NCI-H510A treated with DMSO at 0.1 percent for 48 hours (cell line): ENCODE measurements around the gene AP3M1.

Experiments
- DNase-seq: peaks from one replicate; lab custom pipeline; 2025; lab: John Stamatoyannopoulos, UW

Gene AP3M1

DNA sequence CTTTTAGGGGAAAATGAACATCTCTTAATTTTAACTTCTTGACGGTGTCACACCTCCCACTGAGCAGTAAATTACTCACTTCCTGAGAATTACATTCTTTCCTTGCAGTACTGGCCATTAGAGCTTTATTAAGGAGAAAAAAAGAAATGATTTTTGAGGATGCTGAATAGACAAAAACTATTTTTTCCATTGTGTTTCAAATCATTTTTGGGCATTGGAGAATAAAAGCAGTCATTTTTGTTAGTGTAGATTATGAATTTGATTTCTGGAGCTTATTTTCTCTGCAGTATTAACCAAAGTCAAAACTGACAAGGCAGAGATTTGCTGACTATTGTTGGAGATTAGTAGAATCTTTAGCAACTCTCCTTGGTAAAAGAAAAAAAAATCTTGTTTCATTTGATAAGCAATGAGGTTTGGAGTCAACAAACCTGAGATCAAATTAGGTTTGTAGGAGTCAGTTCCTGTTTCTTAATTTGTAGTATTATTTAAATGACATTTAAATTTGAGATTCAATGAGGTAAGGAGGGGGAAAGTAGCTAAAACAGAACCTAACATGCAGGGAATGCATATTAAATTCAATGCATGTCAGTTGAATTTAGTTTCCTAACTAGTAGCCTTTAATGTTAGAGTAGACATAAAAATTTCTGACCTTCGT lies 70.6 kb downstream of the AP3M1 start:
- DNase-seq = no peak

DNA sequence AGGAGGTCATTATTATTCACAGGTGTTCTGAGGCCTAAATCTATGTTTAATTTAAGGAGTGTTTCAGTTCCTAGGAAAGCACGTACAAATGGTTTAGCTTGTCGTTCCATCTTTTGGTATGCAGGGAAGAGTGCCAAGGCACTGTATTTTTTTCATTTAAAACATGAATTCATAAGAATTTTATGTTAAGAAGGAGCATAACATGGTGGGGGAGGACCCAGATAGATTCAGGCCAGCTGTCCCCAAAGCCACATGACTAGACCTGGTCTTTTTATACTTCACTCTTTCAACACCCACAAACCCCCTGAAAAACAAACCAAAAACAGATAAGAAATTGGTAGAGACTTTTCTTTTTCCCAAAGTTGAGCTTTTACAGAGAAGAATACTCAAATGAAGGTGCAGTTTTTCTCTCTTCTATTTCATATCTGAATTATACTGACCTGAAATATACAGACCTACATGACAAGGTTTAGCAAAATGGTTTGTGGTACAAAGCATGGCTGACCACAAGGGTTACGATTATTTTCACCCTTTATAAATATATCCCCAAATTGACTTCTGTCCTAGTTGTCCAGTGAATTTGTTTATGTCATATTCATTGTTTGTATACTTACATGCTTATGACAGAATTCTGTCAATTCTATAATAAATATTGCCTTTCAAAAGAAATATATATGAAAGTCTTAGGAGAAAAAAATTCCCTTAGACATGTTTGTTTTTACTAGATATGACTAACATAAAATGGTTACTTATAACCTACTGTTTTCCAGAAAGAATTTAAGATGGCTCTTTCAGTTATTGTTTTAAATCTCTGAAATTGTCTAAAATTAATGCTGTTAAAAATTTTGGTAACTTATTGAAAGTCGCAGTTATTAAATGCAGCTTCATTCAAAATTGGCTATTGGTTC lies 71.3 kb downstream of the AP3M1 start:
- no peak for DNase-seq

DNA sequence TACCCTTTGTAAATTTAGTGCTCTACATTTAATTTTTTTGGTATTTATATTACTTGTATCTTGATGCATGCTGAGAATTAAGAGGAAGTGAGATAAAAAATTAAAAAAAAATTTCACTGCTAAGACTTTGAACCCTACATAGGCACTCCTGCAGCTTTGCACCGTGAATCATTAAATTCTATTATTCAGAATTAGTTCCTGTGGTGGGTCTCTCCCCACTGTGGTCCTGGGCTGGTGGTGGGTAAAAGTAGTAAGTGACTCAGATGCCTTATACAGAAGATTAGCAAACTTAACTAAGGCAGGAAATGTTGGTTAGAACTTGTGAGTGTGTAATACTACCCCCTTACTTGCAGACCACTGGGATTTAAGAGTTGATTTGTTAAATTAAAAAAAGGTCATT lies 72.6 kb downstream of the AP3M1 start:
- no peak for DNase-seq

DNA sequence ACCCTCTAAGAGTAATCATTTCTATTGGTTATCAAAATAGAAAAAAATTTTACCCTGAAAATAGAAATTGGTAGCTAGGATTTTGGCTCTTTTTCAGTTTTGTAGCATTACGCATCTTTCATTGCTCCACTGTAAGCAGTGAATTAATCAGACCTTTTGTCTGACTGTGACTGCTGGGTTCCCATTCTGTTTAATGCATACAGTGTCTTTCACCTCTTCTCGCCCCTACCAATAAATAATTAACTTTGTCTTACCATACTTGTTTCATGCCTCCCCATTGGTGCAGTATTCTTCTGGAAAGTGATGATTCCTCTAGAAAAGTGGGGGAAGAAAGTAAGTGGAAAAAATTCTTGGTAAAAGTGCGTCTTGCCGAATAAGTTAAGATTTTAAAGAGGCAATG lies 73.2 kb downstream of the AP3M1 start:
- DNase-seq = no peak

DNA sequence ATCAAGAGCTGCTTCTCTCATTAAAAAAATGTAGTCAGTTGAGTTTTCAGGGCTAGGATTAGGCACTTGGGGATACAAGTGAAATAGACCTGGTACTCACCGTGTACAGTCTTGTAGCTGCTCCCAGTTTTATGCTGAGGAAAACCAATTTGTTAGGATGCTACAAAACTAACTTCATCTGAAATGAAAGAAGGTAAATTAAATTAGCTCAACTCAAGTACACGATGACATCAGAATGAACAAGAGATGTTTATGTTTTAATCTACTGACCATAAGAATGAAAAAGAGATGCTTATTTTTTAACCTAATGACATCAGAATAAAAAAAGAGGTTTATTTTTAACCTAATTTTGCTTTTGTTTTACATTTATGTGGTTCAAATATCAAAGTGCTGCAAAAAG lies 73.7 kb downstream of the AP3M1 start:
- no peak for DNase-seq

DNA sequence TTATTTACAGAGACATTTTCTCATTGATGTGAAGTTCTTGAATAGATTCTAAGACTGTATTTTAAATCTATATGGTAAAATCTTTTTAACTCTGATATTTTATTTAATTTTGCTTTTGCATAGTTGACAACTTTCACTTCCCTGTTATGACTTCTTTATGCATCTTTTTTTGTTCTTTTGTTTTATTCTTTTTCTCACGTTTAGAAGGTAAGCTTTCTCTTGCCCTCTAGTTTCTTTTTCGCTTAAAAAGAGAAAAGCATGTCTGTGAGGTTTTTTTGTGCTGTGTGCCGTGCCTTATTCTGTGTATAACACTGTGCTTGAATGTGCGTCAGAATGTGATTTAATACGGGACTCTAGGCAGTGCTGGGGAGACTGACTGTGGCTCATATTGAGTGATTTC lies 74.7 kb downstream of the AP3M1 start:
- no peak for DNase-seq

DNA sequence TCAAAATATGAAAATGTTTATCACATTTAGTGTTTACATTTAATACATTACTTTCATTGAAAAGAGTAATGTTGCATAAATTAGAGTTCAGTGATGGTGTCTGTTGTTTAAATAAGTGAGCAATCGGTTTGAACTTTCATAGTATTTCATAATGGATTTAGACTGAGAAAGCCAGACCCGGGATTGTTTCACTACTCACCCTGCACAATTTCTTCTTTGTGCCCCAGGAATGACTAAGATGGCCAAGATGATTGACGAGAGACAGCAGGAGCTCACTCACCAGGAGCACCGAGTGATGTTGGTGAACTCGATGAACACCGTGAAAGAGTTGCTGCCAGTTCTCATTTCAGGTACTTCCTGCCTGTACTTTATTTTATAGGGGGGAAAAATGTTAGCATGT lies 78.1 kb downstream of the AP3M1 start:
- DNase-seq = no peak

DNA sequence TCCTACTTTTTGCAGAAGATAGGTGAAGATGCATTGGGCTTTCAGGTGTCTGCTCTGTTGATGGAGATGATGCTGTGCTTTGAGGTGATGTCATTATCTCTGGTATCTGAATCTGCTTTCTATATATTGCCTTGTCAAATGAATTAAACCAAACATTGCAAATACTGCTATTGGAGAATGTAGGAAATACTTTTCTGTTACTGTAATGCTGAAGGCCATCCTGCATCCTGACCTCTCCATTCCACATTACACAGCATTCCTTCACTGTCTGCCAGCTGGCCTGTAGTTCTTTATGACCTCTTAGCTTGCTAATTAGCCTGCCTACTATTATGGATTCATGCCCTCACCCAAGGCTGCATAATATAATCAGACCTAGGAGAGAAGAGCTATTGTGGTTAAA lies 79.5 kb downstream of the AP3M1 start:
- DNase-seq = no peak
